H1 (cell line): ENCODE data around the gene SYP. TPM values are rescaled to one million over a fixed set of nuclear protein-coding genes. Genes with fewer than 3 reads are reported as not detected.
"Not testable (repeated sequence)": the region's sequence is repeated elsewhere in the genome, so short reads cannot be mapped to it uniquely, and the experiment has no call there.

Experiments
- CTCF ChIA-PET: fragments of 300-600 bp; sonication (Branson Sonifier 250); formaldehyde crosslinking; loops from one replicate; lab custom pipeline; 2021; ENCODE audit not compliant: partially characterized antibody; lab: Charles Lee
- POLR2A ChIA-PET: fragments of 300-600 bp; sonication (Branson Sonifier 250); formaldehyde crosslinking; loops from one replicate; lab custom pipeline; 2021; ENCODE audit warnings: inconsistent platforms; ENCODE audit not compliant: partially characterized antibody; lab: Charles Lee
- DNase-seq, 2 experiments: peaks; one replicate each; pipeline versions ENCODE4 v3.0.0 to v3.0.0-alpha.2; 2010 to 2022; ENCODE audit warnings: low spot score in 2 of 2, low read depth in 1 of 2, mixed read lengths in 1 of 2
- FAIRE-seq: peaks from 2 replicates; lab custom pipeline; 2011; peaks lifted over from hg19 to GRCh38; lab: Jason Lieb, UNC
- H2AFZ ChIP-seq: 2 replicates; pipeline ENCODE4 v1.8.1; 2012; ENCODE audit warnings: low read length, inconsistent platforms
- H2AK5ac ChIP-seq: 2 replicates; pipeline ENCODE4 v1.6.1; 2013; ENCODE audit warnings: low read depth, low read length
- H2BK120ac ChIP-seq: replicated peaks from 2 replicates; pipeline ENCODE3; 2013; ENCODE audit warnings: low read depth, low read length, inconsistent platforms
- H2BK12ac ChIP-seq: 2 replicates; pipeline ENCODE4 v1.6.1; 2013; ENCODE audit warnings: low read depth, low read length
- H2BK15ac ChIP-seq: 2 replicates; pipeline ENCODE4 v1.6.1; 2013; ENCODE audit warnings: low read length
- H2BK20ac ChIP-seq: 2 replicates; pipeline ENCODE4 v1.6.1; 2013; ENCODE audit warnings: low read length
- H2BK5ac ChIP-seq: 2 replicates; pipeline ENCODE4 v1.6.1; 2013; ENCODE audit warnings: low read depth, low read length
- H3K14ac ChIP-seq: 2 replicates; pipeline ENCODE4 v1.6.1; 2013; ENCODE audit warnings: inconsistent platforms; ENCODE audit not compliant: insufficient read length
- H3K18ac ChIP-seq: 2 replicates; pipeline ENCODE4 v1.6.1; 2013; ENCODE audit warnings: low read length; ENCODE audit errors: extremely low read depth
- H3K23ac ChIP-seq: 2 replicates; pipeline ENCODE4 v1.6.1; 2013; ENCODE audit warnings: inconsistent platforms; ENCODE audit not compliant: insufficient read length
- H3K23me2 ChIP-seq: 2 replicates; pipeline ENCODE4 v1.6.1; 2013; ENCODE audit warnings: low read depth, low read length
- H3K27ac ChIP-seq: 2 replicates; pipeline ENCODE4 v1.6.1; 2011; ENCODE audit warnings: low read depth, low read length, inconsistent platforms
- H3K27me3 ChIP-seq, 4 experiments: replicated peaks in 1 of 4; 1 replicate in 1 of 4; 2 replicates in 3 of 4; pipeline versions ENCODE4 v1.6.1 to v1.8.1; 2011 to 2013; ENCODE audit warnings: low read length in 3 of 4, mild to moderate bottlenecking in 3 of 4, inconsistent platforms in 2 of 4, mixed read lengths in 2 of 4, moderate library complexity in 1 of 4; ENCODE audit not compliant: control insufficient read depth in 3 of 4, insufficient read depth in 3 of 4; ENCODE audit errors: extremely low read depth in 1 of 4
- H3K36me3 ChIP-seq, 4 experiments: 2 replicates each; pipeline versions ENCODE4 v1.6.1 to v1.8.1; 2011 to 2013; ENCODE audit warnings: mild to moderate bottlenecking in 4 of 4, low read length in 3 of 4, moderate library complexity in 2 of 4, control low read depth in 1 of 4, inconsistent platforms in 1 of 4; ENCODE audit not compliant: insufficient read depth in 4 of 4, control insufficient read depth in 2 of 4
- H3K4ac ChIP-seq: replicated peaks from 2 replicates; pipeline ENCODE3; 2013; ENCODE audit warnings: low read length, low read depth, mixed read lengths, inconsistent platforms; ENCODE audit not compliant: insufficient read length
- H3K4me1 ChIP-seq, 4 experiments: replicated peaks in 1 of 4; 1 replicate in 1 of 4; 2 replicates in 3 of 4; pipeline versions ENCODE4 v1.6.1 to v1.8.1; 2011 to 2013; ENCODE audit warnings: low read length in 3 of 4, inconsistent platforms in 2 of 4, mixed read lengths in 1 of 4; ENCODE audit not compliant: insufficient read depth in 4 of 4, control insufficient read depth in 3 of 4
- H3K4me2 ChIP-seq, 2 experiments: 2 replicates each; pipeline versions ENCODE4 v1.6.1 to v1.8.1; 2011 to 2013; ENCODE audit warnings: low read depth in 2 of 2, low read length in 2 of 2, control low read depth in 1 of 2, inconsistent platforms in 1 of 2, mild to moderate bottlenecking in 1 of 2; ENCODE audit not compliant: insufficient read depth in 1 of 2
- H3K4me3 ChIP-seq, 4 experiments: fragments of 200-600, 300-600 bp in 1 of 4; sonication (generic), shearing (Covaris generic), sonication (Bioruptor Twin) in 1 of 4; 2 replicates each; pipeline versions ENCODE4 v1.5.1 to v1.8.1; 2011 to 2016; ENCODE audit warnings: low read length in 4 of 4, low read depth in 3 of 4, control low read depth in 2 of 4, inconsistent platforms in 2 of 4, mild to moderate bottlenecking in 2 of 4, mixed read lengths in 1 of 4, moderate library complexity in 1 of 4; ENCODE audit not compliant: insufficient read depth in 2 of 4; ENCODE audit errors: extremely low read depth in 1 of 4
- H3K56ac ChIP-seq: replicated peaks from 2 replicates; pipeline ENCODE3; 2013; ENCODE audit warnings: low read depth, mild to moderate bottlenecking, mixed read lengths, low read length, inconsistent platforms; ENCODE audit not compliant: insufficient read length
- H3K79me1 ChIP-seq: 2 replicates; pipeline ENCODE4 v1.6.1; 2013; ENCODE audit warnings: low read depth, low read length, control low read depth
- H3K79me2 ChIP-seq, 2 experiments: 2 replicates each; pipeline versions ENCODE4 v1.6.1 to v1.8.1; 2012 to 2013; ENCODE audit warnings: low read length in 2 of 2, mild to moderate bottlenecking in 2 of 2, inconsistent platforms in 1 of 2; ENCODE audit not compliant: insufficient read depth in 2 of 2, control insufficient read depth in 1 of 2
- H3K9ac ChIP-seq, 4 experiments: replicated peaks in 1 of 4; 1 replicate in 1 of 4; 2 replicates in 3 of 4; pipeline versions ENCODE4 v1.6.1 to v1.8.1; 2011 to 2013; ENCODE audit warnings: low read depth in 3 of 4, low read length in 3 of 4, control low read depth in 2 of 4, mild to moderate bottlenecking in 2 of 4, moderate library complexity in 2 of 4, inconsistent platforms in 1 of 4; ENCODE audit errors: extremely low read depth in 1 of 4
- H3K9me3 ChIP-seq, 2 experiments: 2 replicates each; pipeline versions ENCODE4 v1.6.1 to v1.8.1; 2012 to 2013; ENCODE audit warnings: mild to moderate bottlenecking in 2 of 2, moderate library complexity in 2 of 2, control low read depth in 1 of 2, inconsistent platforms in 1 of 2, low read depth in 1 of 2, low read length in 1 of 2, mixed read lengths in 1 of 2; ENCODE audit not compliant: insufficient read depth in 2 of 2
- H4K20me1 ChIP-seq, 2 experiments: replicated peaks in 1 of 2; 2 replicates each; pipeline versions ENCODE3 to v1.8.1; 2011 to 2013; ENCODE audit warnings: inconsistent platforms in 2 of 2, low read length in 2 of 2, mild to moderate bottlenecking in 1 of 2; ENCODE audit not compliant: insufficient read depth in 2 of 2, control insufficient read depth in 1 of 2
- H4K5ac ChIP-seq: 2 replicates; pipeline ENCODE4 v1.6.1; 2013; ENCODE audit warnings: low read length, low read depth, mixed read lengths, inconsistent platforms; ENCODE audit not compliant: insufficient read length
- H4K8ac ChIP-seq: 2 replicates; pipeline ENCODE4 v1.8.0; 2013; ENCODE audit warnings: mild to moderate bottlenecking, moderate library complexity, low read length, inconsistent platforms; ENCODE audit not compliant: insufficient read depth; ENCODE audit errors: extremely low read depth
- H4K91ac ChIP-seq: replicated peaks from 2 replicates; pipeline ENCODE3; 2013; ENCODE audit warnings: low read length, mixed read lengths, inconsistent platforms; ENCODE audit not compliant: insufficient read length
- WGBS, 2 experiments: shearing (Covaris generic) in 1 of 2; methylation state at CpG; one replicate each; pipeline versions ENCODE4 v1.1.6 to v1.1.7; 2013 to 2015; ENCODE audit warnings: low lambda C conversion rate in 2 of 2, mixed read lengths in 2 of 2, inconsistent platforms in 1 of 2, low coverage in 1 of 2, missing lambda C conversion rate in 1 of 2; ENCODE audit not compliant: insufficient replicate concordance in 2 of 2, insufficient coverage in 1 of 2, insufficient read length in 1 of 2; ENCODE audit errors: extremely low coverage in 1 of 2, missing lambda C conversion rate in 1 of 2; 5-methylcytosine and 5-hydroxymethylcytosine counted together
- polyA plus RNA-seq, 7 experiments: library from polyadenylated mRNA; depleted of rRNA in 3 of 7; stranded (reverse) in 5 of 7; unstranded in 2 of 7; fragments of >200 nt in 5 of 7; fragments of 200-250 nt in 2 of 7; gene quantifications; 1 replicate in 5 of 7; 2 replicates in 1 of 7; 4 replicates in 1 of 7; pipeline versions ENCODE4 v1.2.1 to v1.2.3, GENCODE V29; 2011 to 2013; ENCODE audit warnings: missing spikeins in 2 of 7, mixed read lengths in 2 of 7
- total RNA-seq: library from RNA; stranded (reverse); fragmentation: NEBNext Ultra II Directional; extraction: Animal tissue kit (Norgen Biotek cat#: 25700); gene quantifications from 2 replicates; pipeline ENCODE4 v1.2.1, GENCODE V29; 2021

Gene SYP
- total and polyA plus RNA-seq, 2 of the 8 experiments (the other 6 are each of a cell fraction or from before 2014, with no cell fraction given) = 4.3 to 10.8 TPM

DNA sequence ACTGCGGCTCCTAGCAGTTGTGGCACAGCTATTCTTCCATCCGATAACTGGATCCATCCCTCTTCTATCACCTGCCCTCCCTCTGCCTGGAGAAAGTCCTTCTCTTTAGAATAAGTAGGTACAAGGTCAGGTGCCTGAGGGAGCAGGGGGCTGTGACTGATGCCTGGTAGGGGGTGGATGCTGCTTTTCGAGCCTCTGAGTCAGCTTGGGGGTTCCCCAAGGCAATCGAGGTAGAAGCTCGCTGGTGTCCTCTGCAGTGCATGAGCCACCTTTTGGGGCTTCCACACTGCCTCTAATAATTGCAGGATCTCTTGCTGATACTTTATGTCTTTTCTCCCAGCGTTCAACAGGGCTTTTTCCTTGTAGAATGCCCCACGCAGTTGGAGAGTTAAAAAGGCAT lies 56.8 kb downstream of the SYP start:
- H3K27me3 ChIP-seq, H3K9me3 ChIP-seq, H3K23ac ChIP-seq, H4K8ac ChIP-seq, H4K20me1 ChIP-seq, H3K79me2 ChIP-seq, FAIRE-seq, H4K5ac ChIP-seq, H2BK15ac ChIP-seq, H2AK5ac ChIP-seq, H3K4me2 ChIP-seq, H3K4me3 ChIP-seq, H2BK5ac ChIP-seq, DNase-seq, H3K9ac ChIP-seq, H3K56ac ChIP-seq, H3K14ac ChIP-seq, H3K4ac ChIP-seq, H3K79me1 ChIP-seq, H2BK12ac ChIP-seq, H3K27ac ChIP-seq, H3K23me2 ChIP-seq, H2BK20ac ChIP-seq, H3K36me3 ChIP-seq, H4K91ac ChIP-seq, POLR2A ChIA-PET, H3K4me1 ChIP-seq, H2AFZ ChIP-seq, H3K18ac ChIP-seq, H2BK120ac ChIP-seq: not testable (repeated sequence)
- CTCF ChIA-PET = interaction anchor here (0.6 to 3.8 kb wide), 8 partner anchors 12 to 100 kb away, joined by 3 to 22 read pairs (median 4); partner anchors contain the start of gene GPKOW
- WGBS, 2 experiments = 81% methylated on average over 2 of the region's 7 CpGs; no CpG with 5 or more reads in 1 of the 2 experiments
